Endodermal cell (in vitro differentiated cells): ENCODE data around the gene KANK3. TPM values are rescaled to one million over a fixed set of nuclear protein-coding genes. Genes with fewer than 3 reads are reported as not detected.
A peak's percentile ranks its signal among the peaks of the same experiment; 100 is the strongest.

ENCODE experiments used
- DNase-seq: peaks from one replicate; pipeline ENCODE4 v3.0.0-alpha.2; 2017
- H3K27ac ChIP-seq: 2 replicates; pipeline ENCODE4 v1.5.1; 2013; ENCODE audit warnings: mild to moderate bottlenecking, low read depth, low read length, moderate library complexity
- H3K27me3 ChIP-seq: 2 replicates; pipeline ENCODE4 v1.6.1; 2013; ENCODE audit warnings: mild to moderate bottlenecking, low read length, moderate library complexity; ENCODE audit not compliant: insufficient read depth, control insufficient read depth, poor library complexity, severe bottlenecking
- H3K36me3 ChIP-seq: 2 replicates; pipeline ENCODE4 v1.7.0; 2013; ENCODE audit warnings: mild to moderate bottlenecking, low read length, moderate library complexity; ENCODE audit not compliant: control insufficient read depth, insufficient read depth
- H3K4me1 ChIP-seq: one replicate; pipeline ENCODE4 v1.7.0; 2013; ENCODE audit warnings: low read length; ENCODE audit not compliant: control insufficient read depth, insufficient read depth
- H3K4me3 ChIP-seq: 2 replicates; pipeline ENCODE4 v1.5.1; 2013; ENCODE audit warnings: mild to moderate bottlenecking, low read length, moderate library complexity
- H3K9ac ChIP-seq: 2 replicates; pipeline ENCODE4 v1.6.1; 2013; ENCODE audit warnings: mild to moderate bottlenecking, low read length, moderate library complexity; ENCODE audit not compliant: poor library complexity, severe bottlenecking; ENCODE audit errors: extremely low read depth
- H3K9me3 ChIP-seq: 2 replicates; pipeline ENCODE4 v1.6.1; 2013; ENCODE audit warnings: mild to moderate bottlenecking, low read length, moderate library complexity; ENCODE audit not compliant: control insufficient read depth
- H3K27ac Mint-ChIP-seq: 2 replicates; pipeline ENCODE4 v1.8.0; 2020; ENCODE audit warnings: mixed read lengths
- H3K27me3 Mint-ChIP-seq: 2 replicates; pipeline ENCODE4 v1.8.0; 2021; ENCODE audit warnings: mild to moderate bottlenecking, mixed read lengths; ENCODE audit not compliant: insufficient read depth
- H3K36me3 Mint-ChIP-seq: 2 replicates; pipeline ENCODE4 v1.8.0; 2020; ENCODE audit warnings: low read depth, mixed read lengths
- H3K4me1 Mint-ChIP-seq: 2 replicates; pipeline ENCODE4 v1.8.0; 2020; ENCODE audit warnings: mixed read lengths
- H3K4me3 Mint-ChIP-seq: 2 replicates; pipeline ENCODE4 v1.8.0; 2020; ENCODE audit warnings: mild to moderate bottlenecking, moderate library complexity, mixed read lengths
- H3K9me3 Mint-ChIP-seq: 2 replicates; pipeline ENCODE4 v1.8.0; 2020; ENCODE audit warnings: mild to moderate bottlenecking, mixed read lengths
- WGBS, 2 experiments: methylation state at CpG; one replicate each; pipeline versions ENCODE4 v1.1.5 to v1.1.7; 2013; ENCODE audit warnings: missing lambda C conversion rate in 2 of 2, mixed read lengths in 1 of 2; ENCODE audit not compliant: insufficient coverage in 1 of 2, insufficient read length in 1 of 2; 5-methylcytosine and 5-hydroxymethylcytosine counted together
- total RNA-seq, 2 donors: library from RNA; stranded (reverse); fragmentation: NEBNext Ultra II Directional in 1 of 2; extraction: Animal tissue kit (Norgen Biotek cat#: 25700) in 1 of 2; gene quantifications; 2 replicates in 1 of 2; 3 replicates in 1 of 2; pipeline ENCODE4 v1.2.1, GENCODE V29; 2021
- TF ChIP-seq, protein P1 (sequence below): fragments of 200-600 bp; sonication (generic); conservative IDR thresholded peaks from 2 replicates; pipeline ENCODE4 v1.5.0; 2021; ENCODE audit warnings: antibody characterized with exemption, mild to moderate bottlenecking

KANK3 gene
- total RNA-seq, 2 donors from 2014 or later = 2.3 to 2.6 TPM

DNA sequence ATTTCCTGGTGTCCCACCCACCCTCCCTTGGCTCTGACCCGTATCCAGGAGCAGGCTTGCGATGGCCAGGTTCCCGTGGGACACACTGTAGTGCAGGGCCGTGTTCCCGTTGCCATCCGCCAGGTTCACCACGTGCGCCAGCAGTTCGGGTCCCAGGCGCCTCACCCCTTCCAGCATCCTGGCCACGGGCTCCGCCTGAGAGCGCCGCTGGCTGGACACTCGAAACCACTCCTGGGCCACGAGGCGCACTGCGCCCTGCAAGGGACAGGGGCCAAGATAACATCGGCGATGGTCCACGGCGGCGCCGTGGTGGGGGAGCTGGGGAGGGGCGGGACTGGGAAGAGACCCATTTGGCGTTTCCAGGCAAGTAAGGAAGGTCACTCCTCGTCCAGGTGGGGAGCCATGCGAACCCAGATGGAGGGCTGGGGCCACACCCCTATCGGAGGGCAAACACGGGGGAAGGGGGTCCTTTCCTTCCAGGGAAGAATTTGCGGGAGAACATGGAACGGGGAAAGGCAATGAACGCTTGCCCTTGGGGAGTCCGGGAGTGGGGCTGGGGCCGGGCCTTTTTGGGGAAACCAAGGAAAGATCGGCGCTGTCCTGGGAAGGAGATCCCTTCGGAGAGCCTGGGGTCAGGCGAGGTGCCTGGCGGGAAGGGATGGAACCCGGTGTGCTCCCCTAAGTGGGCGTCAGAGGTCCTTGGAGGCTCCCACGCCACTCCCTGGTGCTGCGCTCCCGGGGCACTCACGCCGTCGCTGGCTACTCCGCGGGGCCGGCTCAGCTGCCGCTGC is 9.9 kb downstream of the KANK3 start:
- peaks cover 1% of the 10 kb centered on the region for H3K4me1 Mint-ChIP-seq
- TF ChIP-seq, protein P1, sequence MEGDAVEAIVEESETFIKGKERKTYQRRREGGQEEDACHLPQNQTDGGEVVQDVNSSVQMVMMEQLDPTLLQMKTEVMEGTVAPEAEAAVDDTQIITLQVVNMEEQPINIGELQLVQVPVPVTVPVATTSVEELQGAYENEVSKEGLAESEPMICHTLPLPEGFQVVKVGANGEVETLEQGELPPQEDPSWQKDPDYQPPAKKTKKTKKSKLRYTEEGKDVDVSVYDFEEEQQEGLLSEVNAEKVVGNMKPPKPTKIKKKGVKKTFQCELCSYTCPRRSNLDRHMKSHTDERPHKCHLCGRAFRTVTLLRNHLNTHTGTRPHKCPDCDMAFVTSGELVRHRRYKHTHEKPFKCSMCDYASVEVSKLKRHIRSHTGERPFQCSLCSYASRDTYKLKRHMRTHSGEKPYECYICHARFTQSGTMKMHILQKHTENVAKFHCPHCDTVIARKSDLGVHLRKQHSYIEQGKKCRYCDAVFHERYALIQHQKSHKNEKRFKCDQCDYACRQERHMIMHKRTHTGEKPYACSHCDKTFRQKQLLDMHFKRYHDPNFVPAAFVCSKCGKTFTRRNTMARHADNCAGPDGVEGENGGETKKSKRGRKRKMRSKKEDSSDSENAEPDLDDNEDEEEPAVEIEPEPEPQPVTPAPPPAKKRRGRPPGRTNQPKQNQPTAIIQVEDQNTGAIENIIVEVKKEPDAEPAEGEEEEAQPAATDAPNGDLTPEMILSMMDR = no peak
- H3K27me3 Mint-ChIP-seq = peaks cover 73% of the 10 kb centered on the region
- Histone ChIP-seq H3K9me3 (no peaks in the 10 kb centered on the region), H3K4me1 (no peaks in the 10 kb centered on the region), H3K27me3 (peaks cover 50% of the 10 kb centered on the region), H3K27ac (no peak overlapping the region), H3K9ac (no peak overlapping the region), H3K4me3 (peak overlapping the region; percentile 60), H3K36me3 (no peaks in the 10 kb centered on the region)
- H3K27ac Mint-ChIP-seq = no peak overlapping the region
- DNase-seq = peak; percentile 68
- no peaks in the 10 kb centered on the region for H3K36me3 Mint-ChIP-seq
- peak overlapping the region; percentile 30 for H3K4me3 Mint-ChIP-seq
- 30 to 37% methylated on average over 37 to 52 of the region's 52 CpGs for WGBS, 2 experiments
- H3K9me3 Mint-ChIP-seq = no peaks in the 10 kb centered on the region

GRCh38 chr19:8331263-8331845 is 11.7 kb downstream of the KANK3 start:
- Histone ChIP-seq H3K4me1 (no peaks in the 10 kb centered on the region), H3K27me3 (peaks cover 45% of the 10 kb centered on the region), H3K9me3 (no peaks in the 10 kb centered on the region), H3K36me3 (no peaks in the 10 kb centered on the region), H3K9ac (no peak overlapping the region), H3K27ac (no peak overlapping the region), H3K4me3 (no peak overlapping the region)
- Mint-ChIP-seq H3K4me3 (no peak overlapping the region), H3K27me3 (peaks cover 65% of the 10 kb centered on the region), H3K9me3 (peaks cover 7% of the 10 kb centered on the region), H3K27ac (no peak overlapping the region), H3K4me1 (peaks cover 1% of the 10 kb centered on the region), H3K36me3 (no peaks in the 10 kb centered on the region)
- DNase-seq = peak; percentile 39
- 67 to 84% methylated on average over 2 to 8 of the region's 8 CpGs for WGBS, 2 experiments
- TF ChIP-seq, protein P1 = no peak

- Mint-ChIP-seq H3K27me3 (peaks cover 56% of the 10 kb centered on the region), H3K9me3 (peaks cover 9% of the 10 kb centered on the region), H3K36me3 (no peaks in the 10 kb centered on the region), H3K4me1 (peaks cover 1% of the 10 kb centered on the region), H3K27ac (no peak overlapping the region), H3K4me3 (no peak overlapping the region)
- Histone ChIP-seq H3K27me3 (peaks cover 34% of the 10 kb centered on the region), H3K36me3 (no peaks in the 10 kb centered on the region), H3K4me3 (no peak overlapping the region), H3K27ac (no peak overlapping the region), H3K9me3 (no peaks in the 10 kb centered on the region), H3K4me1 (no peaks in the 10 kb centered on the region), H3K9ac (no peak overlapping the region)
- 71 to 83% methylated on average over 3 of the region's 3 CpGs for WGBS, 2 experiments
- TF ChIP-seq, protein P1 = no peak
- DNase-seq = no peak
Observed at GRCh38 chr19:8329996-8330395, 13.1 kb downstream of the KANK3 start.
